ENCODE measurements around the gene ABCC3. TPM values are rescaled to one million over a fixed set of nuclear protein-coding genes. Genes with fewer than 3 reads are reported as not detected.

ABCC3 gene
- total and polyA plus RNA-seq, 9 of the 15 experiments (the other 6 are each of a cell fraction or from before 2014, with no cell fraction given), result 0.03 to 1.6 (median 0.42) TPM; not detected in 5

- FAIRE-seq (no peak), ATAC-seq (no peak), DNase-seq (ENCODE audit: extremely low read depth in 1 of 4, low spot score in 3 of 4) (no peak)
- Histone ChIP-seq H3K9me1 (ENCODE audit: control insufficient read depth, insufficient read depth, low read length) (peaks cover 8% of the 10 kb centered on the region), H3K27me3 (ENCODE audit: control insufficient read depth in 2 of 2, insufficient read depth in 2 of 2, low read length in 2 of 2) (no peaks in the 10 kb centered on the region; a peak in 1 of 5 replicates), H3K36me3 (ENCODE audit: control insufficient read depth, insufficient read depth, low read length) (no peaks in the 10 kb centered on the region), H3K4me1 (replicated peaks in 1 of 2; ENCODE audit: control insufficient read depth in 2 of 2, insufficient read depth in 2 of 2, low read length in 2 of 2) (peaks cover 23 to 31% of the 10 kb centered on the region in 2 experiments), H3K9me3 (replicated peaks; ENCODE audit: control insufficient read depth, insufficient read depth, low read depth, low read length) (peaks cover 4% of the 10 kb centered on the region; the same call in 1 of the 2 replicates), H2AFZ (ENCODE audit: low read depth, low read length) (no peak overlapping the region), H4K20me1 (replicated peaks; ENCODE audit: control insufficient read depth, insufficient read depth, low read length) (no peaks in the 10 kb centered on the region), H3K27ac (ENCODE audit: extremely low read depth, low read depth, low read length) (no peak overlapping the region), H3K4me2 (ENCODE audit: insufficient read depth, low read length) (no peak overlapping the region), H3K4me3 (no peak overlapping the region), H3K9ac (ENCODE audit: insufficient read depth in 1 of 2, low read depth in 2 of 2, low read length in 2 of 2) (peak overlapping the region in 1 of 2 experiments; percentile 39; a peak in 1 of 4 replicates), H3K79me2 (ENCODE audit: control insufficient read depth, insufficient read depth, low read length) (no peaks in the 10 kb centered on the region)
- ChIA-PET POLR2A (interaction anchor here (0.6 kb wide), 1 partner anchor 73 kb away, joined by 3 read pairs; no protein-coding TSS in a partner anchor), CTCF (ENCODE audit: low intra/inter-chr PET ratio) (no interaction called here)
- WGBS (ENCODE audit: insufficient coverage, low coverage, missing lambda C conversion rate), result 84% methylated on average over 4 of the region's 5 CpGs
- intact Hi-C loops (cut with micrococcal nuclease), result no loop called here
- BruUV-seq (replicated peaks), result no TSS peak
- in situ Hi-C loops (cut with MboI), result no loop called here
- TF ChIP-seq ESRRB (CRISPR knock-in tag; IDR thresholded peaks at IDR 0.05; ENCODE audit: borderline replicate concordance) (no peak), FOXK2 (conservative IDR thresholded peaks at IDR 0.05 in 1 of 2, IDR thresholded peaks at IDR 0.05 in 1 of 2; ENCODE audit: low read depth in 2 of 2) (no peak), BRD4 (IDR thresholded peaks at IDR 0.05) (no peak), TCF3 (CRISPR knock-in tag; IDR thresholded peaks at IDR 0.05) (no peak), FOXP1 (CRISPR knock-in tag; IDR thresholded peaks at IDR 0.05) (no peak), CTBP1 (IDR thresholded peaks at IDR 0.05; ENCODE audit: borderline replicate concordance) (no peak), MTA2 (IDR thresholded peaks at IDR 0.05; ENCODE audit: low read depth) (no peak), ZNF77 (CRISPR knock-in tag; IDR thresholded peaks at IDR 0.05) (no peak), PKNOX1 (IDR thresholded peaks at IDR 0.05) (no peak), MCM7 (IDR thresholded peaks at IDR 0.05) (no peak), ZNF57 (CRISPR knock-in tag; IDR thresholded peaks at IDR 0.05) (no peak), THAP7 (CRISPR knock-in tag; IDR thresholded peaks at IDR 0.05) (no peak), PREB (CRISPR knock-in tag; IDR thresholded peaks at IDR 0.05) (no peak), RAD51 (IDR thresholded peaks at IDR 0.05; ENCODE audit: borderline replicate concordance, low read depth) (no peak), HDAC8 (tag; IDR thresholded peaks at IDR 0.05) (no peak), FOXJ2 (tag; IDR thresholded peaks at IDR 0.05) (no peak)
- TF ChIP-seq, protein P1, sequence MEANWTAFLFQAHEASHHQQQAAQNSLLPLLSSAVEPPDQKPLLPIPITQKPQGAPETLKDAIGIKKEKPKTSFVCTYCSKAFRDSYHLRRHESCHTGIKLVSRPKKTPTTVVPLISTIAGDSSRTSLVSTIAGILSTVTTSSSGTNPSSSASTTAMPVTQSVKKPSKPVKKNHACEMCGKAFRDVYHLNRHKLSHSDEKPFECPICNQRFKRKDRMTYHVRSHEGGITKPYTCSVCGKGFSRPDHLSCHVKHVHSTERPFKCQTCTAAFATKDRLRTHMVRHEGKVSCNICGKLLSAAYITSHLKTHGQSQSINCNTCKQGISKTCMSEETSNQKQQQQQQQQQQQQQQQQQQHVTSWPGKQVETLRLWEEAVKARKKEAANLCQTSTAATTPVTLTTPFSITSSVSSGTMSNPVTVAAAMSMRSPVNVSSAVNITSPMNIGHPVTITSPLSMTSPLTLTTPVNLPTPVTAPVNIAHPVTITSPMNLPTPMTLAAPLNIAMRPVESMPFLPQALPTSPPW (CRISPR knock-in tag; IDR thresholded peaks at IDR 0.05), result no peak
- TF ChIP-seq, protein P2, sequence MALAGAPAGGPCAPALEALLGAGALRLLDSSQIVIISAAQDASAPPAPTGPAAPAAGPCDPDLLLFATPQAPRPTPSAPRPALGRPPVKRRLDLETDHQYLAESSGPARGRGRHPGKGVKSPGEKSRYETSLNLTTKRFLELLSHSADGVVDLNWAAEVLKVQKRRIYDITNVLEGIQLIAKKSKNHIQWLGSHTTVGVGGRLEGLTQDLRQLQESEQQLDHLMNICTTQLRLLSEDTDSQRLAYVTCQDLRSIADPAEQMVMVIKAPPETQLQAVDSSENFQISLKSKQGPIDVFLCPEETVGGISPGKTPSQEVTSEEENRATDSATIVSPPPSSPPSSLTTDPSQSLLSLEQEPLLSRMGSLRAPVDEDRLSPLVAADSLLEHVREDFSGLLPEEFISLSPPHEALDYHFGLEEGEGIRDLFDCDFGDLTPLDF (CRISPR knock-in tag; IDR thresholded peaks at IDR 0.05), result no peak
Observed at GRCh38 chr17:50656509-50656908, 21.8 kb downstream of the ABCC3 start.
